ENCODE measurements around the gene ZGPAT. TPM values are rescaled to one million over a fixed set of nuclear protein-coding genes. Genes with fewer than 3 reads are reported as not detected.

The ZGPAT gene
- total RNA-seq, 2 experiments from 2014 or later, result 37.3 to 43.3 TPM

- CTCF ChIA-PET, result interaction anchor here (0.6 to 2.7 kb wide), 6 partner anchors 9 to 170 kb away, joined by 3 to 15 read pairs (median 5); partner anchors contain the start of genes ARFRP1 and ZGPAT
- H3K4me3 Mint-ChIP-seq, result no peak overlapping the region
Observed at GRCh38 chr20:63697868-63698545, 9.8 kb upstream of the ZGPAT start.

GRCh38 chr20:63698739-63699465 lies 8.9 kb upstream of the ZGPAT start:
- POLR2A ChIA-PET, result no interaction called here
- no peak overlapping the region for H3K4me3 Mint-ChIP-seq
- CTCF ChIA-PET, result interaction anchor here (0.8 to 2.7 kb wide), 7 partner anchors 8 to 358 kb away, joined by 3 to 15 read pairs (median 4); partner anchors contain the start of genes ARFRP1 and ZGPAT

More at GRCh38 chr20:63697868-63698545, 9.8 kb upstream of the ZGPAT start:
- Mint-ChIP-seq H3K27ac (no peak overlapping the region), H3K9me3 (no peaks in the 10 kb centered on the region), H3K27me3 (no peaks in the 10 kb centered on the region), H3K36me3 (ENCODE audit: low read depth) (peaks cover 4% of the 10 kb centered on the region), H3K4me1 (peaks cover 9% of the 10 kb centered on the region)
- no peak for DNase-seq
- POLR2A ChIA-PET, result no interaction called here

GRCh38 chr20:63699466-63700198 lies 8.2 kb upstream of the ZGPAT start:
- Mint-ChIP-seq H3K36me3 (ENCODE audit: low read depth) (peaks cover 2% of the 10 kb centered on the region), H3K4me3 (no peak overlapping the region), H3K9me3 (no peaks in the 10 kb centered on the region), H3K27me3 (no peaks in the 10 kb centered on the region), H3K4me1 (peaks cover 9% of the 10 kb centered on the region), H3K27ac (no peak overlapping the region)
- no peak for DNase-seq
- POLR2A ChIA-PET, result no interaction called here
- CTCF ChIA-PET, result interaction anchor here (1.0 to 1.7 kb wide), 3 partner anchors 15 to 96 kb away, joined by 3 to 5 read pairs (median 4); no protein-coding TSS in a partner anchor

More at GRCh38 chr20:63698739-63699465, 8.9 kb upstream of the ZGPAT start:
- Mint-ChIP-seq H3K27ac (no peak overlapping the region), H3K27me3 (no peaks in the 10 kb centered on the region), H3K9me3 (no peaks in the 10 kb centered on the region), H3K36me3 (ENCODE audit: low read depth) (peaks cover under 1% of the 10 kb centered on the region), H3K4me1 (peaks cover 9% of the 10 kb centered on the region)
- DNase-seq, result no peak

GRCh38 chr20:63700199-63701050 lies 7.4 kb upstream of the ZGPAT start:
- CTCF ChIA-PET, result no interaction called here

GRCh38 chr20:63701051-63701328 lies 6.8 kb upstream of the ZGPAT start:
- H3K27ac Mint-ChIP-seq, result no peak overlapping the region
- ChIA-PET CTCF (no interaction called here), POLR2A (no interaction called here)
- H3K27me3 Mint-ChIP-seq, result no peaks in the 10 kb centered on the region
- DNase-seq, result no peak
- peaks cover 13% of the 10 kb centered on the region for H3K36me3 Mint-ChIP-seq (ENCODE audit: low read depth)
- peaks cover 16% of the 10 kb centered on the region for H3K4me1 Mint-ChIP-seq
- H3K4me3 Mint-ChIP-seq, result no peak overlapping the region
- no peaks in the 10 kb centered on the region for H3K9me3 Mint-ChIP-seq

More at GRCh38 chr20:63700199-63701050, 7.4 kb upstream of the ZGPAT start:
- Mint-ChIP-seq H3K36me3 (ENCODE audit: low read depth) (peaks cover 8% of the 10 kb centered on the region), H3K4me3 (no peak overlapping the region), H3K9me3 (no peaks in the 10 kb centered on the region), H3K27ac (no peak overlapping the region), H3K27me3 (no peaks in the 10 kb centered on the region), H3K4me1 (peaks cover 11% of the 10 kb centered on the region)
- DNase-seq, result no peak
- POLR2A ChIA-PET, result no interaction called here

GRCh38 chr20:63701329-63702035 lies 6.4 kb upstream of the ZGPAT start:
- ChIA-PET CTCF (interaction anchor here (0.6 kb wide), 2 partner anchors 63 to 164 kb away, joined by 3 to 4 read pairs; partner anchors contain the start of gene PTK6), POLR2A (no interaction called here)
- no peaks in the 10 kb centered on the region for H3K27me3 Mint-ChIP-seq
- no peak overlapping the region for H3K27ac Mint-ChIP-seq
- H3K4me3 Mint-ChIP-seq, result no peak overlapping the region
- peaks cover 18% of the 10 kb centered on the region for H3K4me1 Mint-ChIP-seq
- no peak for DNase-seq
- H3K36me3 Mint-ChIP-seq (ENCODE audit: low read depth), result peaks cover 17% of the 10 kb centered on the region
- H3K9me3 Mint-ChIP-seq, result no peaks in the 10 kb centered on the region

- Mint-ChIP-seq H3K36me3 (ENCODE audit: low read depth) (peaks cover 23% of the 10 kb centered on the region), H3K27ac (no peak overlapping the region), H3K9me3 (no peaks in the 10 kb centered on the region), H3K4me3 (no peak overlapping the region), H3K4me1 (peaks cover 22% of the 10 kb centered on the region), H3K27me3 (no peaks in the 10 kb centered on the region)
- CTCF ChIA-PET, result interaction anchor here (0.6 to 1.3 kb wide), 3 partner anchors 62 to 165 kb away, joined by 3 to 4 read pairs (median 3); partner anchors contain the start of gene PTK6
- DNase-seq, result no peak
- POLR2A ChIA-PET, result no interaction called here
Observed at GRCh38 chr20:63702036-63702665, 5.7 kb upstream of the ZGPAT start.

GRCh38 chr20:63702751-63703470 lies 4.9 kb upstream of the ZGPAT start:
- H3K27ac Mint-ChIP-seq, result no peak overlapping the region
- POLR2A ChIA-PET, result no interaction called here
- peaks cover 23% of the 10 kb centered on the region for H3K36me3 Mint-ChIP-seq (ENCODE audit: low read depth)
- H3K4me3 Mint-ChIP-seq, result no peak overlapping the region
- no peak for DNase-seq
- no peaks in the 10 kb centered on the region for H3K27me3 Mint-ChIP-seq
- no peaks in the 10 kb centered on the region for H3K9me3 Mint-ChIP-seq
- CTCF ChIA-PET, result interaction anchor here (1.3 kb wide), 1 partner anchor 81 kb away, joined by 3 read pairs; no protein-coding TSS in a partner anchor
- H3K4me1 Mint-ChIP-seq, result peaks cover 19% of the 10 kb centered on the region

GRCh38 chr20:63703471-63703975 lies 4.3 kb upstream of the ZGPAT start:
- Mint-ChIP-seq H3K4me3 (no peak overlapping the region), H3K27me3 (no peaks in the 10 kb centered on the region), H3K9me3 (no peaks in the 10 kb centered on the region), H3K27ac (no peak overlapping the region), H3K36me3 (ENCODE audit: low read depth) (peaks cover 26% of the 10 kb centered on the region), H3K4me1 (peaks cover 21% of the 10 kb centered on the region)
- ChIA-PET POLR2A (interaction anchor here (0.6 kb wide), 1 partner anchor 25 kb away, joined by 5 read pairs; no protein-coding TSS in a partner anchor), CTCF (interaction anchor here (1.3 kb wide), 1 partner anchor 81 kb away, joined by 3 read pairs; no protein-coding TSS in a partner anchor)
- DNase-seq, result no peak

GRCh38 chr20:63703976-63704748 lies 3.7 kb upstream of the ZGPAT start:
- H3K9me3 Mint-ChIP-seq, result no peaks in the 10 kb centered on the region
- ChIA-PET CTCF (no interaction called here), POLR2A (interaction anchor here (0.6 kb wide), 1 partner anchor 24 kb away, joined by 5 read pairs; no protein-coding TSS in a partner anchor)
- H3K27ac Mint-ChIP-seq, result no peak overlapping the region
- H3K36me3 Mint-ChIP-seq (ENCODE audit: low read depth), result peaks cover 32% of the 10 kb centered on the region
- H3K4me3 Mint-ChIP-seq, result no peak overlapping the region
- no peaks in the 10 kb centered on the region for H3K27me3 Mint-ChIP-seq
- no peak for DNase-seq
- H3K4me1 Mint-ChIP-seq, result peaks cover 27% of the 10 kb centered on the region

All from activated CD4-positive, alpha-beta T cell treated with anti-CD3 and anti-CD28 coated beads, Interleukin-2, amount 10 ng/mL, durations not matched to agents 7 days and 5 days (primary cell).